Coronary artery (tissue), 2 donors: ENCODE measurements around the gene NBAS.

Experiments
- DNase-seq: peaks from one replicate; pipeline ENCODE4 v3.0.0-alpha.2; 2017; ENCODE audit warnings: low spot score
- H3K27ac ChIP-seq, 2 donors: fragments of 200-600 bp; sonication (generic); one replicate each; pipeline ENCODE4 v1.5.1; 2016 to 2019
- H3K4me3 ChIP-seq: fragments of 200-600 bp; sonication (generic); 2 replicates; pipeline ENCODE4 v1.5.1; 2016; ENCODE audit warnings: mild to moderate bottlenecking, moderate library complexity
- TF ChIP-seq, protein P1 (sequence below): fragments of 200-600 bp; sonication (generic); IDR thresholded peaks from one replicate; pipeline ENCODE4 v1.5.1; 2019; ENCODE audit warnings: antibody characterized with exemption

The NBAS gene

DNA sequence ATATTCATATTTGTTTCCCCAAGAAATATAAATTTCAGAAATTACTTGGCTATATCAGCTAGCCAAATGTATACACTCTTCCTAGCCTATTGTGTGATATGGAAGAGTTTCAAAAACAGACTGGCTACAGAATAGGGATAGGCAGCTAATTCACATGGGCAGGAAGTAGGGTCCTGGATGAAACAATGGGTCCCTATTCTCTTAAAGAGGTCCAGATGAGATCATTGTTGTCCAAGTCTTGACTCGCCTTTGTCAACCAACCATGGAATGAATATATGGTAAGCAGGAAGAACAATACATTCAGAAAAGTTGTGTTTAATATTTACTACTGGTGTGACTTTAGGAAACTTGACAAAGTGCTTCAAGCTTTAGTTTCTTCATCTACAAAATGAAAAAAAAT lies 319.9 kb downstream of the NBAS start:
- no peak for DNase-seq

DNA sequence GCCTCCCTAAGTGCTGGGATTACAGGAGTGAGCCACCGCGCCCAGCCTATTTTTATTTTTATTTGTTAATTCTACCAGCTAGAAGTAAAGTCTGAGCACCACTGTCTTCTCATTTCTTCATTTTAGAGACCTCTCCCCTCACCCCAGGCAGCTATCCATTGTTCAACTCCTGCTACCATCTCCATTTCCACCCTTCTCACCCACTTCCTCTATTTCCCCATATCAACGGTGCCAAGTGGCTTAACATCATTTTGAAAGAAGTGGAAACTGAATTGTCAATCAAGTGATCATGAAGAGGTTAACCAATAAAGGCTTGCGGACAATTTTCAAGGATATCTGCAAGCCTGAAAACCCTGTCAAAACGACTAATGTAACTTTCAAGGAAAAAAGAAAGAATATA lies 323.1 kb downstream of the NBAS start:
- Histone ChIP-seq H3K4me3 (no peak overlapping the region), H3K27ac (no peak overlapping the region)
- TF ChIP-seq, protein P1, sequence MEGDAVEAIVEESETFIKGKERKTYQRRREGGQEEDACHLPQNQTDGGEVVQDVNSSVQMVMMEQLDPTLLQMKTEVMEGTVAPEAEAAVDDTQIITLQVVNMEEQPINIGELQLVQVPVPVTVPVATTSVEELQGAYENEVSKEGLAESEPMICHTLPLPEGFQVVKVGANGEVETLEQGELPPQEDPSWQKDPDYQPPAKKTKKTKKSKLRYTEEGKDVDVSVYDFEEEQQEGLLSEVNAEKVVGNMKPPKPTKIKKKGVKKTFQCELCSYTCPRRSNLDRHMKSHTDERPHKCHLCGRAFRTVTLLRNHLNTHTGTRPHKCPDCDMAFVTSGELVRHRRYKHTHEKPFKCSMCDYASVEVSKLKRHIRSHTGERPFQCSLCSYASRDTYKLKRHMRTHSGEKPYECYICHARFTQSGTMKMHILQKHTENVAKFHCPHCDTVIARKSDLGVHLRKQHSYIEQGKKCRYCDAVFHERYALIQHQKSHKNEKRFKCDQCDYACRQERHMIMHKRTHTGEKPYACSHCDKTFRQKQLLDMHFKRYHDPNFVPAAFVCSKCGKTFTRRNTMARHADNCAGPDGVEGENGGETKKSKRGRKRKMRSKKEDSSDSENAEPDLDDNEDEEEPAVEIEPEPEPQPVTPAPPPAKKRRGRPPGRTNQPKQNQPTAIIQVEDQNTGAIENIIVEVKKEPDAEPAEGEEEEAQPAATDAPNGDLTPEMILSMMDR = no peak
- DNase-seq = no peak

More for the DNA sequence above, 319.9 kb downstream of the NBAS start:
- Histone ChIP-seq H3K4me3 (no peak overlapping the region), H3K27ac (no peak overlapping the region)
- TF ChIP-seq, protein P1 = no peak

DNA sequence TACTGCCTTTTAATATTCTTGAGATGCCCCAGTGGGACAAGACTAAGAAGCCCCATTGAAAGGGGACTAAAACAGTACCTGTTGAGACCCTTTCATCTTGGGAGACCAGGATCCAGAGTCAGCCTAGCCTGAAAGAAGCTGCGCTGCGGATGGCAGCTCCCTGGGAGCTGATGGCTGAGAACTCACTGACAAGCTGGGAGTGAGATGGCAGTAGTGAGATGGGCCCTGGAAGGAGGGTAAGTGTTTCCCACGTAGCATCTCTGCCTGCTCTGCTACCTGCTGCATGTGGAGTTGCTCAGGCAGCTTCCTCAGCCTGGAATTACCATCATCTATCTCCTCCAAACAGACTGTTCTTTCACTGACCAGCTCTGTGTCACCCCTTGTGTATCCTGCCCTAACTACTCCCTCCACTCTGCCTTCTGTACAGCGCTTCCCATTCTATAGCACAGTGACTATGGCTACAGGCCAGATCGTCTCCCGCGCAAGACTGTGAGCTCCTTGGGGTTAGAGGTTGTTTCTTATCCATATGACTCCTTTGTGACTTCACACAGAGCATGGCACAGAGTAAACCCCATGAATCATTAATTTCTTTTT lies 330.4 kb downstream of the NBAS start:
- TF ChIP-seq, protein P1 = no peak
- H3K27ac ChIP-seq = no peak overlapping the region
- DNase-seq = no peak

GRCh38 chr2:15226661-15227060 lies 334.5 kb downstream of the NBAS start:
- H3K4me3 ChIP-seq = no peak overlapping the region
- H3K27ac ChIP-seq = no peak overlapping the region
- DNase-seq = no peak
- TF ChIP-seq, protein P1 = no peak

More for the DNA sequence above, 330.4 kb downstream of the NBAS start:
- no peak overlapping the region for H3K4me3 ChIP-seq

- TF ChIP-seq, protein P1 = no peak
- H3K4me3 ChIP-seq = no peak overlapping the region
- DNase-seq = no peak
- H3K27ac ChIP-seq = no peak overlapping the region
These were observed 336.0 kb downstream of the NBAS start for GRCh38 chr2:15225131-15225530.

GRCh38 chr2:15224641-15225040 lies 336.5 kb downstream of the NBAS start:
- H3K27ac ChIP-seq = no peak overlapping the region
- TF ChIP-seq, protein P1 = no peak
- no peak overlapping the region for H3K4me3 ChIP-seq
- DNase-seq = no peak

- DNase-seq = no peak
- H3K27ac ChIP-seq = no peak overlapping the region
- no peak overlapping the region for H3K4me3 ChIP-seq
- TF ChIP-seq, protein P1 = no peak
These were observed 337.2 kb downstream of the NBAS start for GRCh38 chr2:15223887-15224286.
